ENCODE measurements around the gene TMEM271.
"Not testable (repeated sequence)": the region's sequence is repeated elsewhere in the genome, so short reads cannot be mapped to it uniquely, and the experiment has no call there.

TMEM271 gene

GRCh38 chr4:561426-561825 lies 14.7 kb downstream of the TMEM271 start:
- CTCF ChIA-PET, result no interaction called here
- TF ChIP-seq CTCF (IDR thresholded peaks at IDR 0.05; ENCODE audit: control extremely low read depth, extremely low read depth, low read depth, missing control alignments), result no peak
- POLR2A ChIA-PET, result no interaction called here
- no peak for DNase-seq (ENCODE audit: extremely low spot score)

DNA sequence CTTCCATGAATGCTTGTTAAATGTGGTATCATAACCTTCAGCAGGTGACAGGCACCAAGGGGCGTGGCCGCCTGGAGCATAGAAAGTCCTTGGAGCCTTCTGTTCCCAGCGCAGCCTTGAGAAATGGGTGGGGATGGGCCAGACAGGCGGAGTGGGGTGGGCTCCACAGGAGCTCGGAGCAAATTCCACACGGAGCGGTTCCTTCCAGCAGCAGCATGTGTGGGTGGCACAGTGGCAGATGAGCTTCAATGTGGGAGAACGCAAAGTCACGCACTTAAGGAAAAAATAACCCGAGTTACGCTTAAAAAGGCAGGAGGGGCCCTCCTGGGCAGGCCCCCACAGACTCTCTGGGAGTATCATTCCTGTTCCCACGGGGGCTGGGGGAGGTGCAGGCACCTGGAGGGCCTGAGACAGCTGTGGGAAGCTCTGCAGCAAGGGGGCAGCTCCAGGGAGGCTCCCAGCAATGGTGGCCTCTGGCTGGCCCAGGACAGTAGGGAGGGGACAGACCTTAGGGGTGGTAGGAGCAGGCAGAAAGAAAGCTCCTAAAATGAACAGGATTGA lies 15.3 kb downstream of the TMEM271 start:
- no peak for TF ChIP-seq CTCF (IDR thresholded peaks at IDR 0.05; ENCODE audit: control extremely low read depth, extremely low read depth, low read depth, missing control alignments)
- ChIA-PET POLR2A (no interaction called here), CTCF (no interaction called here)
- no peak for DNase-seq (ENCODE audit: extremely low spot score)

DNA sequence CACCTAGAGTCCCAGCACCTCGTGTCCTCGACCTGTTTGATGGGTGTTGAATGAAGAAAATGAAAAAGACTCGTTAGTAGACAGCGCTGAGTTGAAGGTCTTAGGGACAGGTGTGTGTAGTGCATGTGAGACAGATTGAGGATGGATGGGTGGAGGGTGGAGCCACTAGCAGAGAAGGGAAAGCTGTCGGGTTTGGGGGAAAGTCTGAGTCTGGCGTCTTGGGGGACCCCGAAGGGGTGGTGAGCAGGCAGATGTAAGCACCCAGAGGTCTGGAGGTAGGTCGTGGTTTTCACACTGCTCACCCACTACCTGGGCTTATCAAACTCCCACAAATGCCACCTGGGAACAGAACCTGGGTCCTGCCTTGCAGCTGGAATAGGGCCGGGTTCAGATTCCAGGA lies 16.0 kb downstream of the TMEM271 start:
- no peak for DNase-seq (ENCODE audit: extremely low spot score)
- TF ChIP-seq CTCF (IDR thresholded peaks at IDR 0.05; ENCODE audit: control extremely low read depth, extremely low read depth, low read depth, missing control alignments), result no peak
- CTCF ChIA-PET, result no interaction called here
- POLR2A ChIA-PET, result no interaction called here

DNA sequence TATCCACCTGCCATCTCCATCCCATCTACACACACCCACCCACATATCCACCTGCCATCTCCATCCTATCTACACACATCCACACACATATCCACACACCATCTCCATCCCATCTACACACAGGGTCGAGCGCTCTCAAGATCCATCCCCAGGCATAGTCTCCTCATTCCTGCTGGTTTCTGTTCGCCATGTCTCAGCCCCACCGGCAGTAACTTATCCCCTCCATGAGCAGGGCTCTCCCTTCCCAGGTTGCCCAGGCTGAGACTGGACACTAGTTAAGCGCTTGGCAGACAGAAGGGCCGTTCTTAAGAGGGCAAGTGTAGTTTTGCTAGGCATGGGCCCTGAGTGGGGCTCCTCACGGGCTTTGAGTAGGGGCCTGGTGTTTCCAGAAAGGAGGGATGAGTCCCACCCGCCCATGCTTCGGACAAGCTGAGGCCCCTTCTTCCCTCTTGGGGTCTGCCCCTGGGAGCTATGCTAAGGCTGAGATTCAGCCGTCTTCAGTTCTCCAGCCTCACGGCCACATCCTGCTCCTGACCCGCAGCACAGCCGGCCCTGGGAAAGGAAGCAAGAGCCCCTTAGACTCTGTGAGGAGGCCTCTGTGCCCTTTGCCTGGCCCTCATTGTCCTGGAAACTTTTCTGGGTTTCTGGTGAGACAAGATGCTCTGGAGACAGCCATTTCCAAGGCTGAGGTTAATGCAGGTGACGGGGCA lies 20.4 kb downstream of the TMEM271 start:
- ChIA-PET CTCF (no interaction called here), POLR2A (no interaction called here)
- TF ChIP-seq CTCF (IDR thresholded peaks at IDR 0.05; ENCODE audit: control extremely low read depth, extremely low read depth, low read depth, missing control alignments), result no peak
- no peak for DNase-seq (ENCODE audit: extremely low spot score)

GRCh38 chr4:554793-555320 lies 21.2 kb downstream of the TMEM271 start:
- POLR2A ChIA-PET; DNase-seq (ENCODE audit: extremely low spot score); CTCF ChIA-PET: not testable (repeated sequence)

- ChIA-PET POLR2A (no interaction called here), CTCF (no interaction called here)
- TF ChIP-seq CTCF (IDR thresholded peaks at IDR 0.05; ENCODE audit: control extremely low read depth, extremely low read depth, low read depth, missing control alignments), result no peak
- no peak for DNase-seq (ENCODE audit: extremely low spot score)
These were observed 24.1 kb downstream of the TMEM271 start for GRCh38 chr4:552019-552418.

DNA sequence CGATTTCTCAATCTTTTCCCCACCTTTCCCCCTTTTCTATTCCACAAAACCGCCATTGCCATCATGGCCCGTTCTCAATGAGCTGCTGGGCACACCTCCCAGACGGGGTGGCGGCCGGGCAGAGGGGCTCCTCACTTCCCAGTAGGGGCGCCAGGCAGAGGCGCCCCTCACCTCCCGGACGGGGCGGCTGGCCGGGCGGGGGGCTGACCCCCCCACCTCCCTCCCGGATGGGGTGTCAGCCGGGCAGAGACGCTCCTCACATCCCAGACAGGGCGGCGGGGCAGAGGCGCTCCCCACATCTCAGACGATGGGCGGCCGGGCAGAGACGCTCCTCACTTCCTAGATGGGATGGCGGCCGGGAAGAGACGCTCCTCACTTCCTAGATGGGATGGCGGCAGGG lies 25.8 kb downstream of the TMEM271 start:
- POLR2A ChIA-PET; CTCF ChIA-PET; DNase-seq (ENCODE audit: extremely low spot score): not testable (repeated sequence)

GRCh38 chr4:548976-549375 lies 27.1 kb downstream of the TMEM271 start:
- DNase-seq (ENCODE audit: extremely low spot score), result no peak
- CTCF ChIA-PET, result no interaction called here
- POLR2A ChIA-PET, result no interaction called here
- no peak for TF ChIP-seq CTCF (IDR thresholded peaks at IDR 0.05; ENCODE audit: control extremely low read depth, extremely low read depth, low read depth, missing control alignments)
